Endothelial cell of umbilical vein (primary cell): ENCODE results near the gene STARD13.

ENCODE experiments used
- EZH2 ChIP-seq: IDR thresholded peaks from 2 replicates; pipeline ENCODE4 v1.6.1; 2012; ENCODE audit warnings: borderline replicate concordance, low read depth, mild to moderate bottlenecking, moderate library complexity, low read length, inconsistent platforms; ENCODE audit not compliant: severe bottlenecking
- POLR2A ChIP-seq: IDR thresholded peaks from 2 replicates; pipeline ENCODE4 v1.6.1; 2012; ENCODE audit warnings: low read depth, mild to moderate bottlenecking, control low read depth, low read length
- POLR2AphosphoS5 ChIP-seq: IDR thresholded peaks from 2 replicates; pipeline ENCODE4 v1.6.1; 2012; ENCODE audit warnings: low read depth, mild to moderate bottlenecking, control low read depth, low read length, moderate library complexity; ENCODE audit not compliant: insufficient read depth
- TF ChIP-seq, protein P1 (sequence below), 2 donors: IDR thresholded peaks; 1 replicate in 1 of 2; 2 replicates in 1 of 2; pipeline ENCODE4 v1.5.1; 2011; ENCODE audit warnings: low read length in 2 of 2, mild to moderate bottlenecking in 2 of 2, moderate library complexity in 2 of 2, control low read depth in 1 of 2, inconsistent platforms in 1 of 2, low read depth in 1 of 2; ENCODE audit not compliant: insufficient read depth in 1 of 2; ENCODE audit errors: extremely low read depth in 1 of 2

DNA sequence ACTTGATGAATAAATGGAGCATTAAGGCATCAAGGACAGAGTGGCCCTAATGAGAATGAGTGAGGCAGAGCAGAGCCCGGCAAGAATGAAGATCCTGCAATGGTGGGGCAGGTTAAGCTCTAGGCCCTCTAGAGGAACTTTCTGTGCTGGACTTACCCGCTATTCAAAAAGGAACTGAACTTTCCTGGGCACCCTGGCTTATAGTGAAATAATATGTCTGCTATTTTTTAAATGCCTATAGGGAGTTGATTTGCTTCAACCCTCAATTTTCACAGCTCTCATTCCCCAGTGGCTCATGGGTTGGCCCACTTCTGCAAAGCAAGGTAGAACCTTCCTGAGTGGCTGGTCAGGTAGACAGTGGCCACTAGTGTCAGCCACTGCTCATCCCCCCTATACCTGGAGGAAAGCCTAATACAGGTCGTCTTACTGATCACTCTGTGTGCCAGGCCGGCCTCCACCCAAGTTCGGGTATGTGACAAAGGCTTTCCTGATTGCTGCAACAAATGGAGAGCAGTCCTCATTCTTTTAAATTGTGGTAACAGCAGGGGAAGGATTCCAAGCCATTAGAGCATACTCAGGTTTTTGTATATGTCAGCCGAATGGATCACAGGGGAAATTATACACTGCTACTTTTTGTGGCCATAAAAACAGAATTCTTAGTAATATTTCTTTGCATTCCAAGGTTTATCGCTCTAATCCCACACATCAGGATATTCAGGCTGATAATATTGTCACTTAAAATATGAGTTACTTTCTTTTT, 166.4 kb downstream of the STARD13 start:
- TF ChIP-seq POLR2A (no peak), POLR2AphosphoS5 (no peak), EZH2 (no peak)
- TF ChIP-seq, protein P1, sequence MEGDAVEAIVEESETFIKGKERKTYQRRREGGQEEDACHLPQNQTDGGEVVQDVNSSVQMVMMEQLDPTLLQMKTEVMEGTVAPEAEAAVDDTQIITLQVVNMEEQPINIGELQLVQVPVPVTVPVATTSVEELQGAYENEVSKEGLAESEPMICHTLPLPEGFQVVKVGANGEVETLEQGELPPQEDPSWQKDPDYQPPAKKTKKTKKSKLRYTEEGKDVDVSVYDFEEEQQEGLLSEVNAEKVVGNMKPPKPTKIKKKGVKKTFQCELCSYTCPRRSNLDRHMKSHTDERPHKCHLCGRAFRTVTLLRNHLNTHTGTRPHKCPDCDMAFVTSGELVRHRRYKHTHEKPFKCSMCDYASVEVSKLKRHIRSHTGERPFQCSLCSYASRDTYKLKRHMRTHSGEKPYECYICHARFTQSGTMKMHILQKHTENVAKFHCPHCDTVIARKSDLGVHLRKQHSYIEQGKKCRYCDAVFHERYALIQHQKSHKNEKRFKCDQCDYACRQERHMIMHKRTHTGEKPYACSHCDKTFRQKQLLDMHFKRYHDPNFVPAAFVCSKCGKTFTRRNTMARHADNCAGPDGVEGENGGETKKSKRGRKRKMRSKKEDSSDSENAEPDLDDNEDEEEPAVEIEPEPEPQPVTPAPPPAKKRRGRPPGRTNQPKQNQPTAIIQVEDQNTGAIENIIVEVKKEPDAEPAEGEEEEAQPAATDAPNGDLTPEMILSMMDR (IDR thresholded peaks at IDR 0.05; ENCODE audit: extremely low read depth in 1 of 2, insufficient read depth in 1 of 2, low read depth in 1 of 2, low read length in 2 of 2), result no peak
